Endothelial cell of umbilical vein (primary cell): ENCODE measurements around the gene ATP9B. TPM values are rescaled to one million over a fixed set of nuclear protein-coding genes. Genes with fewer than 3 reads are reported as not detected.

Experiments used
- BruUV-seq: library from RNA; stranded (reverse); fragments of 400-500 nt; replicated peaks from 2 replicates; lab custom pipeline; 2021; lab: Mats Ljungman, UMichigan
- CTCF ChIA-PET: fragments of 300-600, 350-600 bp; sonication (Branson Sonifier 250); formaldehyde crosslinking; loops from one replicate; lab custom pipeline; 2021; ENCODE audit warnings: antibody characterized with exemption, inconsistent platforms; lab: Charles Lee
- POLR2A ChIA-PET: fragments of 300-600, 350-600 bp; sonication (Branson Sonifier 250); formaldehyde crosslinking; loops from one replicate; lab custom pipeline; 2021; ENCODE audit warnings: antibody characterized with exemption, inconsistent platforms; lab: Charles Lee
- DNase-seq: peaks from one replicate; pipeline ENCODE4 v3.0.0-alpha.2; 2011; ENCODE audit warnings: low read depth, low spot score
- FAIRE-seq: peaks from 2 replicates; lab custom pipeline; 2011; peaks lifted over from hg19 to GRCh38; lab: Jason Lieb, UNC
- H2AFZ ChIP-seq: 2 replicates; pipeline ENCODE4 v1.6.0; 2012; ENCODE audit warnings: low read depth, low read length, control low read depth, inconsistent platforms
- H3K27ac ChIP-seq: 2 replicates; pipeline ENCODE4 v1.5.1; 2011; ENCODE audit warnings: low read depth, mild to moderate bottlenecking, control low read depth, low read length, moderate library complexity; ENCODE audit not compliant: insufficient read depth
- H3K27me3 ChIP-seq, 2 experiments: 2 replicates each; pipeline versions ENCODE4 v1.6.0 to v1.6.1; 2011; ENCODE audit warnings: low read length in 2 of 2, mixed read lengths in 1 of 2; ENCODE audit not compliant: control insufficient read depth in 2 of 2, insufficient read depth in 2 of 2
- H3K36me3 ChIP-seq, 2 experiments: 2 replicates in 1 of 2; 3 replicates in 1 of 2; pipeline ENCODE4 v1.5.1; 2011; ENCODE audit warnings: low read length in 2 of 2, mild to moderate bottlenecking in 1 of 2, moderate library complexity in 1 of 2; ENCODE audit not compliant: control insufficient read depth in 2 of 2, insufficient read depth in 2 of 2; ENCODE audit errors: extremely low read depth in 1 of 2
- H3K4me1 ChIP-seq: 3 replicates; pipeline ENCODE4 v1.5.1; 2011; ENCODE audit warnings: mild to moderate bottlenecking, low read length; ENCODE audit not compliant: control insufficient read depth, insufficient read depth; ENCODE audit errors: extremely low read depth
- H3K4me2 ChIP-seq: 2 replicates; pipeline ENCODE4 v1.6.1; 2011; ENCODE audit warnings: low read length, control low read depth, mixed read lengths; ENCODE audit not compliant: insufficient read depth
- H3K4me3 ChIP-seq, 3 experiments: fragments of 200-600 bp in 1 of 3; sonication (generic), shearing (Covaris generic) in 1 of 3; replicated peaks in 1 of 3; 2 replicates each; pipeline ENCODE4 v1.5.1; 2011 to 2016; ENCODE audit warnings: control low read depth in 3 of 3, low read length in 3 of 3, mild to moderate bottlenecking in 2 of 3, inconsistent platforms in 1 of 3, low read depth in 1 of 3, moderate library complexity in 1 of 3; ENCODE audit not compliant: insufficient read depth in 1 of 3
- H3K79me2 ChIP-seq: 2 replicates; pipeline ENCODE4 v1.6.0; 2012; ENCODE audit warnings: low read length, inconsistent platforms; ENCODE audit not compliant: control insufficient read depth, insufficient read depth
- H3K9ac ChIP-seq: replicated peaks from 2 replicates; pipeline ENCODE3; 2011; ENCODE audit warnings: low read length, control low read depth; ENCODE audit not compliant: insufficient read depth; ENCODE audit errors: extremely low read depth
- H3K9me1 ChIP-seq: replicated peaks from 3 replicates; pipeline ENCODE4 v1.6.0; 2011; ENCODE audit warnings: mild to moderate bottlenecking, low read length; ENCODE audit not compliant: control insufficient read depth, insufficient read depth; ENCODE audit errors: extremely low read depth
- H3K9me3 ChIP-seq: replicated peaks from 2 replicates; pipeline ENCODE4 v1.5.1; 2012; ENCODE audit warnings: low read length, inconsistent platforms; ENCODE audit not compliant: control insufficient read depth, insufficient read depth
- H4K20me1 ChIP-seq: replicated peaks from 2 replicates; pipeline ENCODE3; 2011; ENCODE audit warnings: mild to moderate bottlenecking, low read length; ENCODE audit not compliant: control insufficient read depth, insufficient read depth; ENCODE audit errors: extremely low read depth
- EZH2 ChIP-seq: IDR thresholded peaks from 2 replicates; pipeline ENCODE4 v1.6.1; 2012; ENCODE audit warnings: borderline replicate concordance, low read depth, mild to moderate bottlenecking, moderate library complexity, low read length, inconsistent platforms; ENCODE audit not compliant: severe bottlenecking
- FOS ChIP-seq: IDR thresholded peaks from 2 replicates; pipeline ENCODE4 v1.6.1; 2011; ENCODE audit warnings: mild to moderate bottlenecking, low read length, moderate library complexity, borderline replicate concordance; ENCODE audit not compliant: insufficient read depth
- GATA2 ChIP-seq: IDR thresholded peaks from 2 replicates; pipeline ENCODE4 v1.7.0; 2011; ENCODE audit warnings: low read depth, mild to moderate bottlenecking, moderate library complexity, mixed read lengths, low read length; ENCODE audit not compliant: insufficient read length, insufficient read depth
- JUN ChIP-seq: IDR thresholded peaks from 2 replicates; pipeline ENCODE4 v1.6.1; 2011; ENCODE audit warnings: borderline replicate concordance, low read depth; ENCODE audit not compliant: insufficient read length, insufficient read depth
- MYC ChIP-seq: IDR thresholded peaks from one replicate; pipeline ENCODE4 v1.6.1; 2011; ENCODE audit warnings: mild to moderate bottlenecking, low read depth, low read length
- POLR2A ChIP-seq: IDR thresholded peaks from 2 replicates; pipeline ENCODE4 v1.6.1; 2012; ENCODE audit warnings: low read depth, mild to moderate bottlenecking, control low read depth, low read length
- POLR2AphosphoS5 ChIP-seq: IDR thresholded peaks from 2 replicates; pipeline ENCODE4 v1.6.1; 2012; ENCODE audit warnings: low read depth, mild to moderate bottlenecking, control low read depth, low read length, moderate library complexity; ENCODE audit not compliant: insufficient read depth
- dilution Hi-C: fragments of 300-500 bp; cut with MboI; formaldehyde crosslinking; loops from one replicate; pipeline ENCODE4 v1.15.0; 2019; ENCODE audit warnings: low sequenced_read_pairs; ENCODE audit not compliant: extremely low pct_ligation_motif_present
- intact Hi-C: fragments of 100-400 bp; cut with micrococcal nuclease; formaldehyde crosslinking; loops from one replicate; pipeline ENCODE4 v1.10.0; 2022
- polyA plus RNA-seq, 4 experiments: library from polyadenylated mRNA; depleted of rRNA in 3 of 4; stranded (reverse) in 3 of 4; unstranded in 1 of 4; fragments of >200 nt; gene quantifications; 2 replicates each; pipeline versions ENCODE4 v1.2.1 to v1.2.3, GENCODE V29; 2011 to 2012; ENCODE audit warnings: missing spikeins in 1 of 4
- total RNA-seq: library from RNA; stranded (reverse); gene quantifications from 2 replicates; pipeline ENCODE4 v1.2.3, GENCODE V29; 2021
- TF ChIP-seq, protein P1 (sequence below): IDR thresholded peaks from 2 replicates; pipeline ENCODE4 v1.6.1; 2011; ENCODE audit not compliant: insufficient read depth, insufficient read length
- TF ChIP-seq, protein P2 (sequence below), 2 donors: IDR thresholded peaks; 1 replicate in 1 of 2; 2 replicates in 1 of 2; pipeline ENCODE4 v1.5.1; 2011; ENCODE audit warnings: low read length in 2 of 2, mild to moderate bottlenecking in 2 of 2, moderate library complexity in 2 of 2, control low read depth in 1 of 2, inconsistent platforms in 1 of 2, low read depth in 1 of 2; ENCODE audit not compliant: insufficient read depth in 1 of 2; ENCODE audit errors: extremely low read depth in 1 of 2

ATP9B gene
- total and polyA plus RNA-seq, 2 donors (not counting 3 experiments of a cell fraction or from before 2014, with no cell fraction given), result 14.6 to 18.2 TPM

DNA sequence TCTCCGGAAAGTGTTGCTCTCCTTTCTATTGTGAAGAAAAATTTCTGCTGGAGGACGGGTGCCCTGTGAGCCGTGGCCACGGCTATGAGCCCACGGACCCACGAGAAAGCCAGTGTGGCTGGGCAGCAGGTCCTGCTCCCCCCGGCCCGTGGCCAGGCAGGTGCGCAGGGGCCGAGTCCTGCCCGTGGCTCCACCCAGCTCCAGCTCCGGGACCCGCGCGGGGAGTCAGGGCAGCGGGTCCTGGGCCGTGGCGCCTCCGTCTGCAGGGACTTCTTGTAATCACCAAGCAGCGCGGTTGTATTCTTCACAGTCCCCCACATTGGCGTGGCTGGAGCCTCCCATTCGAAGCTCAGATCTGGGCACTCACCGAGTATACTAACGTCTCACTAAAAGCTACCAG, 46.6 kb upstream of the ATP9B start:
- FAIRE-seq, result no peak
- POLR2A ChIA-PET, result no interaction called here
- Histone ChIP-seq H3K9ac (no peak overlapping the region), H3K79me2 (no peaks in the 10 kb centered on the region), H3K9me1 (no peaks in the 10 kb centered on the region), H3K36me3 (no peaks in the 10 kb centered on the region), H3K4me2 (no peak overlapping the region), H4K20me1 (no peaks in the 10 kb centered on the region), H3K27me3 (no peaks in the 10 kb centered on the region), H2AFZ (no peak overlapping the region), H3K4me3 (no peak overlapping the region), H3K9me3 (no peaks in the 10 kb centered on the region), H3K4me1 (no peaks in the 10 kb centered on the region), H3K27ac (no peak overlapping the region)
- TF ChIP-seq EZH2 (no peak), POLR2A (no peak), MYC (no peak), GATA2 (no peak), POLR2AphosphoS5 (no peak), FOS (no peak), JUN (no peak)
- TF ChIP-seq, protein P1, sequence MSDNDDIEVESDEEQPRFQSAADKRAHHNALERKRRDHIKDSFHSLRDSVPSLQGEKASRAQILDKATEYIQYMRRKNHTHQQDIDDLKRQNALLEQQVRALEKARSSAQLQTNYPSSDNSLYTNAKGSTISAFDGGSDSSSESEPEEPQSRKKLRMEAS, result no peak
- TF ChIP-seq, protein P2, sequence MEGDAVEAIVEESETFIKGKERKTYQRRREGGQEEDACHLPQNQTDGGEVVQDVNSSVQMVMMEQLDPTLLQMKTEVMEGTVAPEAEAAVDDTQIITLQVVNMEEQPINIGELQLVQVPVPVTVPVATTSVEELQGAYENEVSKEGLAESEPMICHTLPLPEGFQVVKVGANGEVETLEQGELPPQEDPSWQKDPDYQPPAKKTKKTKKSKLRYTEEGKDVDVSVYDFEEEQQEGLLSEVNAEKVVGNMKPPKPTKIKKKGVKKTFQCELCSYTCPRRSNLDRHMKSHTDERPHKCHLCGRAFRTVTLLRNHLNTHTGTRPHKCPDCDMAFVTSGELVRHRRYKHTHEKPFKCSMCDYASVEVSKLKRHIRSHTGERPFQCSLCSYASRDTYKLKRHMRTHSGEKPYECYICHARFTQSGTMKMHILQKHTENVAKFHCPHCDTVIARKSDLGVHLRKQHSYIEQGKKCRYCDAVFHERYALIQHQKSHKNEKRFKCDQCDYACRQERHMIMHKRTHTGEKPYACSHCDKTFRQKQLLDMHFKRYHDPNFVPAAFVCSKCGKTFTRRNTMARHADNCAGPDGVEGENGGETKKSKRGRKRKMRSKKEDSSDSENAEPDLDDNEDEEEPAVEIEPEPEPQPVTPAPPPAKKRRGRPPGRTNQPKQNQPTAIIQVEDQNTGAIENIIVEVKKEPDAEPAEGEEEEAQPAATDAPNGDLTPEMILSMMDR (IDR thresholded peaks at IDR 0.05; ENCODE audit: extremely low read depth in 1 of 2, insufficient read depth in 1 of 2, low read depth in 1 of 2, low read length in 2 of 2), result no peak
- CTCF ChIA-PET, result no interaction called here
- no TSS peak for BruUV-seq
- intact Hi-C loops (no loop called here), dilution Hi-C loops (no loop called here)
- no peak for DNase-seq
